H1 (cell line): Measurements from ENCODE around the gene PSPC1. TPM values are rescaled to one million over a fixed set of nuclear protein-coding genes. Genes with fewer than 3 reads are reported as not detected.
"Not testable (repeated sequence)": the region's sequence is repeated elsewhere in the genome, so short reads cannot be mapped to it uniquely, and the experiment has no call there.

ENCODE experiments used
- CTCF ChIA-PET: fragments of 300-600 bp; sonication (Branson Sonifier 250); formaldehyde crosslinking; loops from one replicate; lab custom pipeline; 2021; ENCODE audit not compliant: partially characterized antibody; lab: Charles Lee
- POLR2A ChIA-PET: fragments of 300-600 bp; sonication (Branson Sonifier 250); formaldehyde crosslinking; loops from one replicate; lab custom pipeline; 2021; ENCODE audit warnings: inconsistent platforms; ENCODE audit not compliant: partially characterized antibody; lab: Charles Lee
- DNase-seq, 2 experiments: peaks; one replicate each; pipeline versions ENCODE4 v3.0.0 to v3.0.0-alpha.2; 2010 to 2022; ENCODE audit warnings: low spot score in 2 of 2, low read depth in 1 of 2, mixed read lengths in 1 of 2
- FAIRE-seq: peaks from 2 replicates; lab custom pipeline; 2011; peaks lifted over from hg19 to GRCh38; lab: Jason Lieb, UNC
- H2AFZ ChIP-seq: 2 replicates; pipeline ENCODE4 v1.8.1; 2012; ENCODE audit warnings: low read length, inconsistent platforms
- H2AK5ac ChIP-seq: 2 replicates; pipeline ENCODE4 v1.6.1; 2013; ENCODE audit warnings: low read depth, low read length
- H2BK120ac ChIP-seq: replicated peaks from 2 replicates; pipeline ENCODE3; 2013; ENCODE audit warnings: low read depth, low read length, inconsistent platforms
- H2BK12ac ChIP-seq: 2 replicates; pipeline ENCODE4 v1.6.1; 2013; ENCODE audit warnings: low read depth, low read length
- H2BK15ac ChIP-seq: 2 replicates; pipeline ENCODE4 v1.6.1; 2013; ENCODE audit warnings: low read length
- H2BK20ac ChIP-seq: 2 replicates; pipeline ENCODE4 v1.6.1; 2013; ENCODE audit warnings: low read length
- H2BK5ac ChIP-seq: 2 replicates; pipeline ENCODE4 v1.6.1; 2013; ENCODE audit warnings: low read depth, low read length
- H3K14ac ChIP-seq: 2 replicates; pipeline ENCODE4 v1.6.1; 2013; ENCODE audit warnings: inconsistent platforms; ENCODE audit not compliant: insufficient read length
- H3K18ac ChIP-seq: 2 replicates; pipeline ENCODE4 v1.6.1; 2013; ENCODE audit warnings: low read length; ENCODE audit errors: extremely low read depth
- H3K23ac ChIP-seq: 2 replicates; pipeline ENCODE4 v1.6.1; 2013; ENCODE audit warnings: inconsistent platforms; ENCODE audit not compliant: insufficient read length
- H3K23me2 ChIP-seq: 2 replicates; pipeline ENCODE4 v1.6.1; 2013; ENCODE audit warnings: low read depth, low read length
- H3K27ac ChIP-seq: 2 replicates; pipeline ENCODE4 v1.6.1; 2011; ENCODE audit warnings: low read depth, low read length, inconsistent platforms
- H3K27me3 ChIP-seq, 4 experiments: replicated peaks in 1 of 4; 1 replicate in 1 of 4; 2 replicates in 3 of 4; pipeline versions ENCODE4 v1.6.1 to v1.8.1; 2011 to 2013; ENCODE audit warnings: low read length in 3 of 4, mild to moderate bottlenecking in 3 of 4, inconsistent platforms in 2 of 4, mixed read lengths in 2 of 4, moderate library complexity in 1 of 4; ENCODE audit not compliant: control insufficient read depth in 3 of 4, insufficient read depth in 3 of 4; ENCODE audit errors: extremely low read depth in 1 of 4
- H3K36me3 ChIP-seq, 4 experiments: 2 replicates each; pipeline versions ENCODE4 v1.6.1 to v1.8.1; 2011 to 2013; ENCODE audit warnings: mild to moderate bottlenecking in 4 of 4, low read length in 3 of 4, moderate library complexity in 2 of 4, control low read depth in 1 of 4, inconsistent platforms in 1 of 4; ENCODE audit not compliant: insufficient read depth in 4 of 4, control insufficient read depth in 2 of 4
- H3K4ac ChIP-seq: replicated peaks from 2 replicates; pipeline ENCODE3; 2013; ENCODE audit warnings: low read length, low read depth, mixed read lengths, inconsistent platforms; ENCODE audit not compliant: insufficient read length
- H3K4me1 ChIP-seq, 4 experiments: replicated peaks in 1 of 4; 1 replicate in 1 of 4; 2 replicates in 3 of 4; pipeline versions ENCODE4 v1.6.1 to v1.8.1; 2011 to 2013; ENCODE audit warnings: low read length in 3 of 4, inconsistent platforms in 2 of 4, mixed read lengths in 1 of 4; ENCODE audit not compliant: insufficient read depth in 4 of 4, control insufficient read depth in 3 of 4
- H3K4me2 ChIP-seq, 2 experiments: 2 replicates each; pipeline versions ENCODE4 v1.6.1 to v1.8.1; 2011 to 2013; ENCODE audit warnings: low read depth in 2 of 2, low read length in 2 of 2, control low read depth in 1 of 2, inconsistent platforms in 1 of 2, mild to moderate bottlenecking in 1 of 2; ENCODE audit not compliant: insufficient read depth in 1 of 2
- H3K4me3 ChIP-seq, 4 experiments: fragments of 200-600, 300-600 bp in 1 of 4; sonication (generic), shearing (Covaris generic), sonication (Bioruptor Twin) in 1 of 4; 2 replicates each; pipeline versions ENCODE4 v1.5.1 to v1.8.1; 2011 to 2016; ENCODE audit warnings: low read length in 4 of 4, low read depth in 3 of 4, control low read depth in 2 of 4, inconsistent platforms in 2 of 4, mild to moderate bottlenecking in 2 of 4, mixed read lengths in 1 of 4, moderate library complexity in 1 of 4; ENCODE audit not compliant: insufficient read depth in 2 of 4; ENCODE audit errors: extremely low read depth in 1 of 4
- H3K56ac ChIP-seq: replicated peaks from 2 replicates; pipeline ENCODE3; 2013; ENCODE audit warnings: low read depth, mild to moderate bottlenecking, mixed read lengths, low read length, inconsistent platforms; ENCODE audit not compliant: insufficient read length
- H3K79me1 ChIP-seq: 2 replicates; pipeline ENCODE4 v1.6.1; 2013; ENCODE audit warnings: low read depth, low read length, control low read depth
- H3K79me2 ChIP-seq, 2 experiments: 2 replicates each; pipeline versions ENCODE4 v1.6.1 to v1.8.1; 2012 to 2013; ENCODE audit warnings: low read length in 2 of 2, mild to moderate bottlenecking in 2 of 2, inconsistent platforms in 1 of 2; ENCODE audit not compliant: insufficient read depth in 2 of 2, control insufficient read depth in 1 of 2
- H3K9ac ChIP-seq, 4 experiments: replicated peaks in 1 of 4; 1 replicate in 1 of 4; 2 replicates in 3 of 4; pipeline versions ENCODE4 v1.6.1 to v1.8.1; 2011 to 2013; ENCODE audit warnings: low read depth in 3 of 4, low read length in 3 of 4, control low read depth in 2 of 4, mild to moderate bottlenecking in 2 of 4, moderate library complexity in 2 of 4, inconsistent platforms in 1 of 4; ENCODE audit errors: extremely low read depth in 1 of 4
- H3K9me3 ChIP-seq, 2 experiments: 2 replicates each; pipeline versions ENCODE4 v1.6.1 to v1.8.1; 2012 to 2013; ENCODE audit warnings: mild to moderate bottlenecking in 2 of 2, moderate library complexity in 2 of 2, control low read depth in 1 of 2, inconsistent platforms in 1 of 2, low read depth in 1 of 2, low read length in 1 of 2, mixed read lengths in 1 of 2; ENCODE audit not compliant: insufficient read depth in 2 of 2
- H4K20me1 ChIP-seq, 2 experiments: replicated peaks in 1 of 2; 2 replicates each; pipeline versions ENCODE3 to v1.8.1; 2011 to 2013; ENCODE audit warnings: inconsistent platforms in 2 of 2, low read length in 2 of 2, mild to moderate bottlenecking in 1 of 2; ENCODE audit not compliant: insufficient read depth in 2 of 2, control insufficient read depth in 1 of 2
- H4K5ac ChIP-seq: 2 replicates; pipeline ENCODE4 v1.6.1; 2013; ENCODE audit warnings: low read length, low read depth, mixed read lengths, inconsistent platforms; ENCODE audit not compliant: insufficient read length
- H4K8ac ChIP-seq: 2 replicates; pipeline ENCODE4 v1.8.0; 2013; ENCODE audit warnings: mild to moderate bottlenecking, moderate library complexity, low read length, inconsistent platforms; ENCODE audit not compliant: insufficient read depth; ENCODE audit errors: extremely low read depth
- H4K91ac ChIP-seq: replicated peaks from 2 replicates; pipeline ENCODE3; 2013; ENCODE audit warnings: low read length, mixed read lengths, inconsistent platforms; ENCODE audit not compliant: insufficient read length
- POLR2A ChIP-seq, 2 experiments: IDR thresholded peaks; 1 replicate in 1 of 2; 2 replicates in 1 of 2; pipeline ENCODE4 v1.6.1; 2011; ENCODE audit warnings: low read depth in 2 of 2, low read length in 2 of 2, mild to moderate bottlenecking in 2 of 2; ENCODE audit errors: control extremely low read depth in 1 of 2
- WGBS, 2 experiments: shearing (Covaris generic) in 1 of 2; methylation state at CpG; one replicate each; pipeline versions ENCODE4 v1.1.6 to v1.1.7; 2013 to 2015; ENCODE audit warnings: low lambda C conversion rate in 2 of 2, mixed read lengths in 2 of 2, inconsistent platforms in 1 of 2, low coverage in 1 of 2, missing lambda C conversion rate in 1 of 2; ENCODE audit not compliant: insufficient replicate concordance in 2 of 2, insufficient coverage in 1 of 2, insufficient read length in 1 of 2; ENCODE audit errors: extremely low coverage in 1 of 2, missing lambda C conversion rate in 1 of 2; 5-methylcytosine and 5-hydroxymethylcytosine counted together
- polyA plus RNA-seq, 7 experiments: library from polyadenylated mRNA; depleted of rRNA in 3 of 7; stranded (reverse) in 5 of 7; unstranded in 2 of 7; fragments of >200 nt in 5 of 7; fragments of 200-250 nt in 2 of 7; gene quantifications; 1 replicate in 5 of 7; 2 replicates in 1 of 7; 4 replicates in 1 of 7; pipeline versions ENCODE4 v1.2.1 to v1.2.3, GENCODE V29; 2011 to 2013; ENCODE audit warnings: missing spikeins in 2 of 7, mixed read lengths in 2 of 7
- total RNA-seq: library from RNA; stranded (reverse); fragmentation: NEBNext Ultra II Directional; extraction: Animal tissue kit (Norgen Biotek cat#: 25700); gene quantifications from 2 replicates; pipeline ENCODE4 v1.2.1, GENCODE V29; 2021

Gene PSPC1
- total and polyA plus RNA-seq, 2 of the 8 experiments (the other 6 are each of a cell fraction or from before 2014, with no cell fraction given), result 53.4 to 97.4 TPM

- 83% methylated on average over 8 of the region's 8 CpGs; no CpG with 5 or more reads in 1 of the 2 experiments for WGBS, 2 experiments
- H3K23ac ChIP-seq, H2BK12ac ChIP-seq: not testable (repeated sequence)
These were observed 91.3 kb downstream of the PSPC1 start for GRCh38 chr13:19691447-19691846.

More at GRCh38 chr13:19691447-19691846, 91.3 kb downstream of the PSPC1 start:
- H3K56ac ChIP-seq, H2BK15ac ChIP-seq, H3K18ac ChIP-seq, H3K23me2 ChIP-seq, H3K27ac ChIP-seq, H2BK120ac ChIP-seq, H2BK20ac ChIP-seq, H3K4ac ChIP-seq, H4K20me1 ChIP-seq, H3K79me1 ChIP-seq, H4K91ac ChIP-seq, DNase-seq: not testable (repeated sequence)
- POLR2A ChIA-PET, result interaction anchor here (1.1 kb wide), 1 partner anchor 14 kb away, joined by 4 read pairs; no protein-coding TSS in a partner anchor
- TF ChIP-seq POLR2A (IDR thresholded peaks at IDR 0.05; ENCODE audit: control extremely low read depth in 1 of 2, low read depth in 2 of 2, low read length in 2 of 2), result 0 out of 3 replicates have a peak, but pooled peaks of 1 of the 2 experiments have one; percentile 17
- TF ChIP-seq, all 59 proteins: peak for 1; not testable (repeated sequence) for 58
- H4K5ac ChIP-seq, H3K9me3 ChIP-seq, H2BK5ac ChIP-seq, H4K8ac ChIP-seq, FAIRE-seq, H3K4me2 ChIP-seq, H2AK5ac ChIP-seq, H3K4me3 ChIP-seq, H3K36me3 ChIP-seq, H3K4me1 ChIP-seq, CTCF ChIA-PET, H3K9ac ChIP-seq, H3K14ac ChIP-seq, H3K27me3 ChIP-seq, H2AFZ ChIP-seq: not testable (repeated sequence)
- peaks cover 0 to 19% of the 10 kb centered on the region in 2 experiments; a peak in 2 of 4 replicates for H3K79me2 ChIP-seq
